MM.1S (cell line): ENCODE data around the gene FANCE.

ENCODE experiments used
- DNase-seq: peaks from one replicate; pipeline ENCODE4 v3.0.0-alpha.2; 2015
- H2AFZ ChIP-seq: fragments of 300-600 bp; sonication (generic); 2 replicates; pipeline ENCODE4 v1.6.0; 2016; ENCODE audit warnings: antibody characterized with exemption, low read length
- H3F3A ChIP-seq: fragments of 300-600 bp; sonication (generic); 2 replicates; pipeline ENCODE4 v1.6.1; 2016; ENCODE audit warnings: mild to moderate bottlenecking, antibody characterized with exemption, low read length, moderate library complexity, mixed read lengths; ENCODE audit not compliant: insufficient read depth
- H3K27ac ChIP-seq: fragments of 300-600 bp; sonication (generic); 2 replicates; pipeline ENCODE4 v1.5.1; 2016; ENCODE audit warnings: mild to moderate bottlenecking, low read length
- H3K27me3 ChIP-seq: fragments of 300-600 bp; sonication (generic); replicated peaks from 2 replicates; pipeline ENCODE4 v1.6.0; 2016; ENCODE audit warnings: low read length; ENCODE audit not compliant: insufficient read depth
- H3K36me3 ChIP-seq: fragments of 300-600 bp; sonication (generic); replicated peaks from 2 replicates; pipeline ENCODE4 v1.6.1; 2016; ENCODE audit warnings: mild to moderate bottlenecking, low read length, mixed read lengths; ENCODE audit not compliant: insufficient read depth
- H3K4me1 ChIP-seq: fragments of 300-600 bp; sonication (generic); 2 replicates; pipeline ENCODE4 v1.6.1; 2016; ENCODE audit warnings: low read length, mixed read lengths
- H3K4me2 ChIP-seq: fragments of 300-600 bp; sonication (generic); 2 replicates; pipeline ENCODE4 v1.6.0; 2016; ENCODE audit warnings: low read depth, low read length
- H3K4me3 ChIP-seq: fragments of 300-600 bp; sonication (generic); 2 replicates; pipeline ENCODE4 v1.5.1; 2016; ENCODE audit warnings: low read length, mixed read lengths
- H3K79me2 ChIP-seq: fragments of 300-600 bp; sonication (generic); 2 replicates; pipeline ENCODE4 v1.6.1; 2016; ENCODE audit warnings: mixed run types, low read length, mixed read lengths
- H3K9ac ChIP-seq: fragments of 300-600 bp; sonication (generic); 2 replicates; pipeline ENCODE4 v1.6.1; 2016; ENCODE audit warnings: low read length, mixed read lengths
- H3K9me2 ChIP-seq: fragments of 300-600 bp; sonication (generic); replicated peaks from 2 replicates; pipeline ENCODE4 v1.6.1; 2016; ENCODE audit warnings: mild to moderate bottlenecking, low read length, mixed read lengths; ENCODE audit not compliant: insufficient read depth
- H3K9me3 ChIP-seq: fragments of 300-600 bp; sonication (generic); replicated peaks from 2 replicates; pipeline ENCODE4 v1.6.1; 2016; ENCODE audit warnings: mild to moderate bottlenecking, low read length, mixed read lengths; ENCODE audit not compliant: insufficient read depth
- H4K20me1 ChIP-seq: fragments of 300-600 bp; sonication (generic); 2 replicates; pipeline ENCODE4 v1.6.1; 2016; ENCODE audit warnings: mild to moderate bottlenecking, low read length, moderate library complexity, mixed read lengths; ENCODE audit not compliant: insufficient read depth
- EZH2 ChIP-seq: fragments of 300-600 bp; sonication (generic); optimal IDR thresholded peaks from 2 replicates; pipeline ENCODE3; 2017; ENCODE audit warnings: low read depth, mild to moderate bottlenecking, antibody characterized with exemption, low read length, mixed read lengths
- EZH2phosphoT487 ChIP-seq: fragments of 300-600 bp; sonication (generic); IDR thresholded peaks from 2 replicates; pipeline ENCODE4 v1.6.1; 2018; ENCODE audit warnings: antibody characterized with exemption, low read length
- TF ChIP-seq, protein P1 (sequence below): fragments of 300-600 bp; sonication (generic); IDR thresholded peaks from 2 replicates; pipeline ENCODE4 v1.5.1; 2016; ENCODE audit warnings: antibody characterized with exemption, low read length, mixed read lengths

FANCE gene

DNA sequence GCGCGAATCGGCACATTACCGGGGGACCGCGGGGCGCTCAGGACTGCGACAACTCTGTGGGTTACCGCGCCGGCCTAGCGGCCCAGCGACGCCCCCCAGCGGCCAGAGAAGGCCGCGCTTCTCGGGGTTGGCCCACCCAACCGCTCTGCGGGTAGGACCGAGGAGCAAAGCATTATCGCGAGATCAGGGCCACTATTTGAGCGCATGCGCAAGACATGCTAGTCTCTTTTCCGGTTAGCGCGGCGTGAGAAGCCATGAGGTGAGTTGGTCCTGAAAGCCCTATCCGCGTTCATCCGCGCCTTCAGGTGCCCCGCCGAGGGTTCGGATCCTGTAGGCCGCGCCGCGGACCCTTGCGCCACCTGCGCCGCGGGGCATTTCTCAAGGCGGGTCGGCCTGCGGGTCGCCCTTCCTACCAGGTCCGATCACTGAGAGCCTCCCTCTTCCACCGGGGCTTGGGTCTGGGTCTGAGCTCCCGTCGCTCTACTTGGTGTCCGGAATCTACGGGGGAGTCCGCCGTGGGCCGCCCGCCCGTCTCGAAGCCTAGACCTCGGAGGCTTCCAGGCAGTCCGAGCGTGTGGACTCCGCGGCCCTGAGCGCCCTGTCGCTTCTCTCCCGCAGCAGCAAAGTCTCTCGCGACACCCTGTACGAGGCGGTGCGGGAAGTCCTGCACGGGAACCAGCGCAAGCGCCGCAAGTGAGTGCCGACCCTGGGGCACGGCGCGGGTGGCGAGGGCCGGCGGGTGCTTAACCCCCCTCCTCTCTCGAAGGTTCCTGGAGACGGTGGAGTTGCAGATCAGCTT, 16.2 kb downstream of the FANCE start, which contains the start of gene RPL10A:
Gene RPL10A (plus strand): TSS at position 221 of the 799 bp plus-strand sequence. CDS start 34 bp downstream, at position 255.
- Histone ChIP-seq H3K9me2 (no peaks in the 10 kb centered on the region), H3K9me3 (no peaks in the 10 kb centered on the region), H3F3A (peaks cover 49% of the 10 kb centered on the region), H3K27ac (peak within 1 kb of the TSS; percentile 64), H3K27me3 (no peaks in the 10 kb centered on the region), H3K4me3 (peak within 1 kb of the TSS; percentile 91), H3K9ac (peak within 1 kb of the TSS; percentile 99), H3K4me1 (peaks cover 11% of the 10 kb centered on the region), H3K79me2 (peaks cover 37% of the 10 kb centered on the region), H3K4me2 (peak within 1 kb of the TSS; percentile 92), H2AFZ (peak within 1 kb of the TSS; percentile 90), H4K20me1 (peaks cover 35% of the 10 kb centered on the region), H3K36me3 (peaks cover 16% of the 10 kb centered on the region)
- DNase-seq: peak; percentile 97
- TF ChIP-seq EZH2: no peak
- TF ChIP-seq, protein P1, sequence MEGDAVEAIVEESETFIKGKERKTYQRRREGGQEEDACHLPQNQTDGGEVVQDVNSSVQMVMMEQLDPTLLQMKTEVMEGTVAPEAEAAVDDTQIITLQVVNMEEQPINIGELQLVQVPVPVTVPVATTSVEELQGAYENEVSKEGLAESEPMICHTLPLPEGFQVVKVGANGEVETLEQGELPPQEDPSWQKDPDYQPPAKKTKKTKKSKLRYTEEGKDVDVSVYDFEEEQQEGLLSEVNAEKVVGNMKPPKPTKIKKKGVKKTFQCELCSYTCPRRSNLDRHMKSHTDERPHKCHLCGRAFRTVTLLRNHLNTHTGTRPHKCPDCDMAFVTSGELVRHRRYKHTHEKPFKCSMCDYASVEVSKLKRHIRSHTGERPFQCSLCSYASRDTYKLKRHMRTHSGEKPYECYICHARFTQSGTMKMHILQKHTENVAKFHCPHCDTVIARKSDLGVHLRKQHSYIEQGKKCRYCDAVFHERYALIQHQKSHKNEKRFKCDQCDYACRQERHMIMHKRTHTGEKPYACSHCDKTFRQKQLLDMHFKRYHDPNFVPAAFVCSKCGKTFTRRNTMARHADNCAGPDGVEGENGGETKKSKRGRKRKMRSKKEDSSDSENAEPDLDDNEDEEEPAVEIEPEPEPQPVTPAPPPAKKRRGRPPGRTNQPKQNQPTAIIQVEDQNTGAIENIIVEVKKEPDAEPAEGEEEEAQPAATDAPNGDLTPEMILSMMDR: peak; percentile 90

DNA sequence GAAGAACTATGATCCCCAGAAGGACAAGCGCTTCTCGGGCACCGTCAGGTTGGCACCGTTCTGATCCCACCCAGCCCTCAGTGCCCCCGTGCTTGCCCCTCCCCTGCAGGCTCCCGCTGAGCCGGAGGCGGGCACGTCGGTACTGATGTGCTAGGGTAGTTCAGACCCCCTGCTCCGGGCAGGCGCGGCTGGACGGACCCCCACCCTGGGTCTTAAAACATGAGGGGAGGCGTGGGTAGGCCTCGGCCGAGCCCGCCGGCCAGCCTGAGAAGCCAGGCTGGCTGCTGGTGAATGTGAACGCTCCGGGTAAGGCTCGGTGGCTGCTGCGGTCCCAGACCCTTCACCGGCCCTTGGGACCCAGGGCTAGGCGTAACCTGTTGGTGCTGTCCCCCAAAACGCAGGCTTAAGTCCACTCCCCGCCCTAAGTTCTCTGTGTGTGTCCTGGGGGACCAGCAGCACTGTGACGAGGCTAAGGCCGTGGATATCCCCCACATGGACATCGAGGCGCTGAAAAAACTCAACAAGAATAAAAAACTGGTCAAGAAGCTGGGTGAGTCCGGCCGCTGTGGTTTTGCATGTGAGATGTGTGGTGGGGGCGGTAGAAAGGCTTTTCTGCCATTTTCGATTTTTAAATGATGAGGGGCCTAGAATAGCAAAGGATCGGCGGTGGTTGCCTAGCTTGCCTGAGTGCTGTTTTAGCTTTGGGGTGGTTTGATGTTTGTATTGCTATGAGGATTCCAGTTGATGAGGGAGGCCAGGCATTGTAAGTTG, 17.0 kb downstream of the FANCE start:
- Histone ChIP-seq H3K4me3 (peak overlapping the region; percentile 91), H3K9me2 (no peaks in the 10 kb centered on the region), H3K9me3 (no peaks in the 10 kb centered on the region), H3K79me2 (peaks cover 37% of the 10 kb centered on the region), H3K9ac (peak overlapping the region; percentile 99), H3K4me2 (peak overlapping the region; percentile 92), H4K20me1 (peaks cover 36% of the 10 kb centered on the region), H3K27me3 (no peaks in the 10 kb centered on the region), H2AFZ (no peak overlapping the region), H3K36me3 (peaks cover 16% of the 10 kb centered on the region), H3F3A (peaks cover 54% of the 10 kb centered on the region), H3K27ac (peak overlapping the region; percentile 64; the same call in 1 of the 2 replicates), H3K4me1 (peaks cover 11% of the 10 kb centered on the region)
- no peak for DNase-seq
- TF ChIP-seq EZH2phosphoT487 (no peak), EZH2 (no peak)
- TF ChIP-seq, protein P1: no peak

- peak overlapping the region; percentile 99 for H3K9ac ChIP-seq
- no peak for DNase-seq
- peak overlapping the region; percentile 92 for H3K4me2 ChIP-seq
- no peaks in the 10 kb centered on the region for H3K9me3 ChIP-seq
- no peak overlapping the region for H2AFZ ChIP-seq
- TF ChIP-seq, protein P1: no peak
- no peak for TF ChIP-seq EZH2phosphoT487
- TF ChIP-seq EZH2: no peak
- H3K79me2 ChIP-seq: peaks cover 37% of the 10 kb centered on the region
- peak overlapping the region; percentile 64; the same call in 1 of the 2 replicates for H3K27ac ChIP-seq
- no peaks in the 10 kb centered on the region for H3K27me3 ChIP-seq
- no peaks in the 10 kb centered on the region for H3K9me2 ChIP-seq
- peaks cover 11% of the 10 kb centered on the region for H3K4me1 ChIP-seq
- H3K4me3 ChIP-seq: peak overlapping the region; percentile 91
- peaks cover 16% of the 10 kb centered on the region for H3K36me3 ChIP-seq
- peaks cover 36% of the 10 kb centered on the region for H4K20me1 ChIP-seq
- H3F3A ChIP-seq: peaks cover 58% of the 10 kb centered on the region
Observed at GRCh38 chr6:35469751-35470662, 17.9 kb downstream of the FANCE start.
